CD14-positive monocyte (primary cell): Measurements from ENCODE around the gene GPR21. TPM values are rescaled to one million over a fixed set of nuclear protein-coding genes. Genes with fewer than 3 reads are reported as not detected.

Source experiments
- DNase-seq, 3 donors: peaks; one replicate each; pipeline ENCODE4 v3.0.0-alpha.2; 2011 to 2022
- H2AFZ ChIP-seq: 2 replicates; pipeline ENCODE4 v1.6.0; 2012; ENCODE audit warnings: mild to moderate bottlenecking, low read depth, low read length, inconsistent platforms; ENCODE audit not compliant: insufficient read depth, poor library complexity, severe bottlenecking
- H3K27ac ChIP-seq, 2 donors: 1 replicate in 1 of 2; 2 replicates in 1 of 2; pipeline ENCODE4 v1.5.1; 2012 to 2013; ENCODE audit warnings: low read length in 2 of 2, control low read depth in 1 of 2, inconsistent platforms in 1 of 2, low read depth in 1 of 2, mild to moderate bottlenecking in 1 of 2
- H3K27me3 ChIP-seq, 2 donors: one replicate each; pipeline versions ENCODE4 v1.6.0 to v1.6.1; 2011 to 2013; ENCODE audit warnings: low read length in 2 of 2; ENCODE audit not compliant: control insufficient read depth in 2 of 2, insufficient read depth in 2 of 2
- H3K36me3 ChIP-seq, 2 donors: replicated peaks in 1 of 2; 1 replicate in 1 of 2; 2 replicates in 1 of 2; pipeline versions ENCODE4 v1.5.1 to v1.6.1; 2012 to 2013; ENCODE audit warnings: low read length in 2 of 2, control low read depth in 1 of 2, inconsistent platforms in 1 of 2, mild to moderate bottlenecking in 1 of 2; ENCODE audit not compliant: insufficient read depth in 2 of 2, control insufficient read depth in 1 of 2
- H3K4me1 ChIP-seq, 2 donors: 1 replicate in 1 of 2; 2 replicates in 1 of 2; pipeline versions ENCODE4 v1.5.1 to v1.6.1; 2012 to 2013; ENCODE audit warnings: low read length in 2 of 2, control low read depth in 1 of 2, inconsistent platforms in 1 of 2, mild to moderate bottlenecking in 1 of 2, moderate library complexity in 1 of 2; ENCODE audit not compliant: insufficient read depth in 2 of 2, control insufficient read depth in 1 of 2
- H3K4me2 ChIP-seq: replicated peaks from 2 replicates; pipeline ENCODE3; 2012; ENCODE audit warnings: low read length, moderate library complexity, mild to moderate bottlenecking; ENCODE audit not compliant: poor library complexity, severe bottlenecking; ENCODE audit errors: extremely low read depth
- H3K4me3 ChIP-seq, 3 experiments: fragments of 200-600 bp in 1 of 3; sonication (generic) in 1 of 3; replicated peaks in 1 of 3; 1 replicate in 2 of 3; 2 replicates in 1 of 3; pipeline ENCODE4 v1.5.1; 2011 to 2013; ENCODE audit warnings: low read length in 3 of 3, mild to moderate bottlenecking in 3 of 3, control low read depth in 2 of 3, low read depth in 2 of 3, inconsistent platforms in 1 of 3, moderate library complexity in 1 of 3
- H3K79me2 ChIP-seq: 2 replicates; pipeline ENCODE4 v1.6.0; 2012; ENCODE audit warnings: mild to moderate bottlenecking, control low read depth, inconsistent platforms, low read length, moderate library complexity; ENCODE audit not compliant: insufficient read depth
- H3K9ac ChIP-seq: 2 replicates; pipeline ENCODE4 v1.6.0; 2017; ENCODE audit warnings: low read length, mild to moderate bottlenecking; ENCODE audit not compliant: insufficient read depth, poor library complexity, severe bottlenecking
- H3K9me3 ChIP-seq, 2 donors: replicated peaks in 1 of 2; 1 replicate in 1 of 2; 2 replicates in 1 of 2; pipeline versions ENCODE4 v1.5.1 to v1.6.1; 2012 to 2013; ENCODE audit warnings: low read length in 2 of 2, control low read depth in 1 of 2; ENCODE audit not compliant: control insufficient read depth in 1 of 2, insufficient read depth in 1 of 2
- H4K20me1 ChIP-seq: 2 replicates; pipeline ENCODE4 v1.6.0; 2012; ENCODE audit warnings: mild to moderate bottlenecking, low read length, control low read depth, moderate library complexity; ENCODE audit not compliant: insufficient read depth
- H3K27ac Mint-ChIP-seq, 7 donors: one replicate each; pipeline ENCODE4 v1.8.0; 2020; ENCODE audit warnings: mild to moderate bottlenecking in 7 of 7, mixed read lengths in 7 of 7, moderate library complexity in 6 of 7, inconsistent platforms in 2 of 7
- H3K27me3 Mint-ChIP-seq, 3 donors: one replicate each; pipeline ENCODE4 v1.8.0; 2021 to 2022; ENCODE audit warnings: low read depth in 3 of 3, mild to moderate bottlenecking in 3 of 3, mixed read lengths in 3 of 3, moderate library complexity in 3 of 3, inconsistent platforms in 1 of 3
- H3K36me3 Mint-ChIP-seq, 2 donors: one replicate each; pipeline ENCODE4 v1.8.0; 2020; ENCODE audit warnings: mixed read lengths in 2 of 2, inconsistent platforms in 1 of 2, mild to moderate bottlenecking in 1 of 2
- H3K4me1 Mint-ChIP-seq: one replicate; pipeline ENCODE4 v1.8.0; 2020; ENCODE audit warnings: mild to moderate bottlenecking, mixed read lengths
- H3K4me3 Mint-ChIP-seq, 2 donors: one replicate each; pipeline ENCODE4 v1.8.0; 2020; ENCODE audit warnings: mild to moderate bottlenecking in 2 of 2, mixed read lengths in 2 of 2, moderate library complexity in 1 of 2
- H3K9me3 Mint-ChIP-seq, 7 donors: one replicate each; pipeline ENCODE4 v1.8.0; 2020 to 2022; ENCODE audit warnings: mixed read lengths in 7 of 7, mild to moderate bottlenecking in 6 of 7, moderate library complexity in 6 of 7, inconsistent platforms in 2 of 7
- CTCF ChIP-seq: fragments of 200-600 bp; IDR thresholded peaks from one replicate; pipeline ENCODE4 v1.8.0; 2022; ENCODE audit warnings: antibody characterized with exemption, mild to moderate bottlenecking
- WGBS: methylation state at CpG from one replicate; pipeline ENCODE4 v1.1.5; 2013; ENCODE audit warnings: missing lambda C conversion rate; ENCODE audit not compliant: insufficient coverage; 5-methylcytosine and 5-hydroxymethylcytosine counted together
- intact Hi-C, 2 donors: fragments of 100-400 bp; cut with micrococcal nuclease; formaldehyde crosslinking; loops; one replicate each; pipeline versions ENCODE4 v1.15.0 to v1.15.1; 2023
- polyA plus RNA-seq, 3 donors: library from polyadenylated mRNA; depleted of rRNA in 1 of 3; unstranded in 2 of 3; stranded (reverse) in 1 of 3; fragments of 300-500 nt in 2 of 3; fragments of >200 nt in 1 of 3; fragmentation: Illumina TruSeq in 2 of 3; gene quantifications; 1 replicate in 2 of 3; 2 replicates in 1 of 3; pipeline ENCODE4 v1.2.3, GENCODE V29; 2012 to 2021

Gene GPR21
- polyA plus RNA-seq, 3 donors, result 0.39 TPM; not detected in 2

GRCh38 chr9:123035791-123036190, 2.3 kb downstream of the GPR21 start:
- Mint-ChIP-seq H3K36me3 (peaks cover 49 to 51% of the 10 kb centered on the region in 2 donors), H3K27ac (no peak overlapping the region), H3K4me3 (no peak overlapping the region), H3K27me3 (peaks cover 6 to 12% (median 8%) of the 10 kb centered on the region in 3 donors), H3K4me1 (peaks cover 26% of the 10 kb centered on the region), H3K9me3 (peaks cover 0 to 3% (median 0%) of the 10 kb centered on the region in 7 donors)
- WGBS, result 20% methylated on average over 1 of the region's 2 CpGs
- Histone ChIP-seq H2AFZ (no peak overlapping the region), H4K20me1 (peaks cover 29% of the 10 kb centered on the region), H3K4me3 (no peak overlapping the region), H3K4me1 (peaks cover 0 to 5% of the 10 kb centered on the region in 2 donors), H3K79me2 (no peaks in the 10 kb centered on the region), H3K9me3 (no peaks in the 10 kb centered on the region), H3K27me3 (peaks cover 0 to 3% of the 10 kb centered on the region in 2 donors), H3K9ac (no peak overlapping the region), H3K4me2 (no peak overlapping the region), H3K27ac (no peak overlapping the region), H3K36me3 (peaks cover 4 to 52% of the 10 kb centered on the region in 2 donors)
- intact Hi-C loops, result no loop called here
- TF ChIP-seq CTCF, result no peak
- DNase-seq, result no peak

- H3K79me2 ChIP-seq, result no peaks in the 10 kb centered on the region
- no peak overlapping the region for H3K4me3 ChIP-seq
- WGBS, result 56% methylated on average over 3 of the region's 3 CpGs
- H3K36me3 Mint-ChIP-seq, result peaks cover 46 to 48% of the 10 kb centered on the region in 2 donors
- peaks cover 5 to 54% of the 10 kb centered on the region in 2 donors for H3K36me3 ChIP-seq
- DNase-seq, result no peak
- H3K27me3 Mint-ChIP-seq, result peaks cover 6 to 12% (median 8%) of the 10 kb centered on the region in 3 donors
- intact Hi-C loops, result no loop called here
- no peak overlapping the region for H2AFZ ChIP-seq
- TF ChIP-seq CTCF, result no peak
- no peak overlapping the region for H3K27ac Mint-ChIP-seq
- no peak overlapping the region for H3K27ac ChIP-seq
- H3K4me1 ChIP-seq, result peaks cover 0 to 5% of the 10 kb centered on the region in 2 donors
- H3K4me1 Mint-ChIP-seq, result peaks cover 26% of the 10 kb centered on the region
- H4K20me1 ChIP-seq, result peaks cover 29% of the 10 kb centered on the region
- peaks cover 0 to 3% (median 0%) of the 10 kb centered on the region in 7 donors for H3K9me3 Mint-ChIP-seq
- peaks cover 0 to 3% of the 10 kb centered on the region in 2 donors for H3K27me3 ChIP-seq
- H3K4me3 Mint-ChIP-seq, result no peak overlapping the region
- no peak overlapping the region for H3K4me2 ChIP-seq
- no peak overlapping the region for H3K9ac ChIP-seq
- H3K9me3 ChIP-seq, result no peaks in the 10 kb centered on the region
These were observed 3.6 kb downstream of the GPR21 start for GRCh38 chr9:123036893-123037545.
